NCI-H1436 (cell line): ENCODE measurements around the gene COX4I1.
"Not testable (repeated sequence)": the region's sequence is repeated elsewhere in the genome, so short reads cannot be mapped to it uniquely, and the experiment has no call there.

Source experiments
- DNase-seq: peaks from one replicate; lab custom pipeline; 2025; lab: John Stamatoyannopoulos, UW

Gene COX4I1

GRCh38 chr16:85800321-85800669 lies 800 bp downstream of the COX4I1 start:
- DNase-seq: no peak

- no peak for DNase-seq
Observed at GRCh38 chr16:85803570-85803969, 4.1 kb downstream of the COX4I1 start.

GRCh38 chr16:85805442-85806045 lies 6.0 kb downstream of the COX4I1 start:
- DNase-seq: no peak

GRCh38 chr16:85806539-85806938 lies 7.0 kb downstream of the COX4I1 start:
- DNase-seq: no peak

GRCh38 chr16:85807340-85807739 lies 7.8 kb downstream of the COX4I1 start:
- DNase-seq: not testable (repeated sequence)

- DNase-seq: not testable (repeated sequence)
Observed at GRCh38 chr16:85808104-85808503, 8.6 kb downstream of the COX4I1 start.

- DNase-seq: no peak
Observed at GRCh38 chr16:85808926-85809325, 9.4 kb downstream of the COX4I1 start.

- no peak for DNase-seq
Observed at GRCh38 chr16:85809645-85810044, 10.2 kb downstream of the COX4I1 start.

- DNase-seq: no peak
Observed at GRCh38 chr16:85810097-85810741, 10.7 kb downstream of the COX4I1 start.

- DNase-seq: no peak
Observed at GRCh38 chr16:85810742-85811115, 11.2 kb downstream of the COX4I1 start.

- DNase-seq: no peak
Observed at GRCh38 chr16:85812031-85812807, 12.7 kb downstream of the COX4I1 start.

- DNase-seq: no peak
Observed at GRCh38 chr16:85812811-85813700, 13.6 kb downstream of the COX4I1 start.

- no peak for DNase-seq
Observed at GRCh38 chr16:85816159-85816558, 16.7 kb downstream of the COX4I1 start.

- DNase-seq: not testable (repeated sequence)
Observed at GRCh38 chr16:85817195-85817594, 17.7 kb downstream of the COX4I1 start.

GRCh38 chr16:85819245-85819644 lies 19.8 kb downstream of the COX4I1 start:
- peak; percentile 73 for DNase-seq

GRCh38 chr16:85819771-85820170 lies 20.3 kb downstream of the COX4I1 start:
- DNase-seq: no peak

- peak; percentile 50 for DNase-seq
Observed at GRCh38 chr16:85820604-85821372, 21.3 kb downstream of the COX4I1 start.

GRCh38 chr16:85821390-85822135 lies 22.1 kb downstream of the COX4I1 start:
- DNase-seq: peak; percentile 64

- no peak for DNase-seq
Observed at GRCh38 chr16:85822145-85822544, 22.6 kb downstream of the COX4I1 start.

GRCh38 chr16:85823328-85823920 lies 23.9 kb downstream of the COX4I1 start:
- DNase-seq: no peak
